Upper lobe of left lung (tissue), 6 donors: ENCODE data around the gene ZFY. TPM values are rescaled to one million over a fixed set of nuclear protein-coding genes. Genes with fewer than 3 reads are reported as not detected.
A peak's percentile ranks its signal among the peaks of the same experiment; 100 is the strongest.

Source experiments
- ATAC-seq, 2 donors: fragments of 200-7000 bp; cut with Tn5 transposase; one replicate each; pipeline ENCODE4 v1.9.1; 2022; ENCODE audit warnings: mild to moderate bottlenecking in 2 of 2, moderate library complexity in 2 of 2; ENCODE audit not compliant: low FRiP score in 2 of 2
- DNase-seq, 2 donors: peaks; one replicate each; pipeline ENCODE4 v3.0.0-alpha.2; 2019 to 2020
- H3K27ac ChIP-seq, 4 donors: fragments of 200-600 bp; sonication (generic); one replicate each; pipeline ENCODE4 v1.5.1; 2016 to 2019
- H3K27me3 ChIP-seq, 4 donors: fragments of 200-600 bp; sonication (generic); one replicate each; pipeline ENCODE4 v1.5.1; 2017 to 2019
- H3K36me3 ChIP-seq, 4 donors: fragments of 200-600 bp; sonication (generic); one replicate each; pipeline ENCODE4 v1.5.1; 2016 to 2019
- H3K4me1 ChIP-seq, 4 donors: fragments of 200-600 bp; sonication (generic); one replicate each; pipeline ENCODE4 v1.5.1; 2018 to 2019
- H3K4me3 ChIP-seq, 4 donors: fragments of 200-600 bp; sonication (generic); one replicate each; pipeline ENCODE4 v1.5.1; 2017 to 2019; ENCODE audit warnings: mild to moderate bottlenecking in 2 of 4, moderate library complexity in 1 of 4
- H3K9me3 ChIP-seq, 4 donors: fragments of 200-600 bp; sonication (generic); one replicate each; pipeline ENCODE4 v1.5.1; 2018 to 2019
- EP300 ChIP-seq, 4 donors: sonication (generic); formaldehyde crosslinking; IDR thresholded peaks; one replicate each; pipeline ENCODE4 v1.5.1; 2017; ENCODE audit warnings: antibody characterized with exemption in 4 of 4, control low read depth in 2 of 4
- POLR2A ChIP-seq, 4 donors: fragments of 450-650 bp; IDR thresholded peaks; one replicate each; pipeline ENCODE4 v1.5.1; 2016 to 2017; ENCODE audit warnings: antibody characterized with exemption in 4 of 4, mild to moderate bottlenecking in 2 of 4
- POLR2AphosphoS5 ChIP-seq, 2 donors: sonication (generic); formaldehyde crosslinking; IDR thresholded peaks; one replicate each; pipeline ENCODE4 v1.5.1; 2017; ENCODE audit warnings: antibody characterized with exemption in 2 of 2
- WGBS, 2 donors: methylation state at CpG; one replicate each; pipeline ENCODE4 v1.1.5; 2017 to 2018; 5-methylcytosine and 5-hydroxymethylcytosine counted together
- total RNA-seq, 6 donors: library from RNA; depleted of rRNA in 4 of 6; stranded (reverse); fragments of >200 nt in 4 of 6; gene quantifications; one replicate each; pipeline versions ENCODE4 v1.1.0 to v1.2.1, GENCODE V29; 2016 to 2021
- TF ChIP-seq, protein P1 (sequence below), 6 experiments: fragments of 450-650 bp in 4 of 6; fragments of 200-600 bp in 2 of 6; sonication (generic) in 2 of 6; IDR thresholded peaks; one replicate each; pipeline ENCODE4 v1.5.1; 2016 to 2019; ENCODE audit warnings: antibody characterized with exemption in 6 of 6
- donor health status: DM: no; HTN: no; CAD: no; lungs with moderate emphysema.
- donor health status: DM: no; HTN: yes; CAD: no; lungs with severe emphysema.

The ZFY gene
- 10 to 100 TPM in 3 of 6 donors, 1 to 10 TPM in 1, not detected in 2; 1.4 to 20.7 (median 14.0) TPM for total RNA-seq

DNA sequence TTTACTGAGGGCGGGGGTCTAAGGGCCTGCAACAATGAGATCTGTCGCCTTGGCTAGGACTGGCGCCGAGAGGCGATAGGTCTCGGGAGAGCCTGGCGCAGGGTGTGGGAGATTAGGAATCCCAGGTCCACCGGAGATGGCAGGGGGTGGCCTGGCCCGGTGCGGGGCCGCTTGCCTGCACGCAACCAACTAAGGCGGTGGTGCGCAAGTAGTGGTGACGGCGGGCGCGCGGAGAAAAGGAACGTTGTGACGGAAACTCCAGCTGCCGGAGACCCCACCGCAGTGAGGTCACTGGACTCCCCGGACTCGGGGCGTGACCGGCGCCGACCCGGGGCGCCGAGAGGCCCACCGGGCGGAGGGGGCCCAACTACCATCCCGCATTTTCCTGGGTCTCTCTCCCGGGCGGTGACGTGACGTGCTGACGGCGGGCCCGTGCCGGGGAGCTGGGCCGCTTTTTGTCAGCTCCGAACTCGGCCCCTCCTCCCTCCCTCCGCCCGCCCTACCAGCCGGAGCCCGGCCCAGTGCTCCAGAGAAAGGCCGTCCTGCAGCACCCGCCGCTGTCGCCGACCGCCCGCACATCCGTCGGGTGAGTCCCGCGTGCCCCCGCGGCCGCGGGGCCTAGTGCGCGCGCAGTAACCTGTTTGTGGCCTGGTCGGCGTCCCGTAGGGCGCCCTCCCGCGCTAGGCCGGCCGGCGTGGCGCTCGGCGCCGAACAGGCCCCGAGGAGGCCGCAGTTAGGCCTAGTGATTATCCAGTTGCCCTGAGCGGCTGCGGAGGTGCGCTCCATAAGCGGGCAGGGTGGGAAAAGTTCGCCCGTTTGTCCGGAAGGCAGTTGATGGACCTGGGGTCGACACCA lies at the start of gene ZFY:
TSS of gene ZFY (plus strand) at position 521 of the 855 bp plus-strand sequence. CDS start 18,556 bp downstream, outside the sequence.
- Histone ChIP-seq H3K9me3 (no peaks in the 10 kb centered on the region), H3K36me3 (no peaks in the 10 kb centered on the region), H3K4me1 (peaks cover 0 to 7% (median 0%) of the 10 kb centered on the region in 4 donors), H3K27me3 (no peaks in the 10 kb centered on the region), H3K4me3 (peak within 1 kb of the TSS in 2 of 4 donors; percentile 60), H3K27ac (peak within 1 kb of the TSS in 2 of 4 donors; percentile 99)
- 0% methylated on average over 7 of the region's 91 CpGs; no CpG with 5 or more reads in 1 of the 2 donors for WGBS, 2 donors
- DNase-seq (peak in 1 of 2 donors; percentile 93), ATAC-seq (peak in 1 of 2 donors; percentile 92)
- TF ChIP-seq POLR2A (IDR thresholded peaks at IDR 0.05) (peak in 1 of 4 donors; percentile 44), EP300 (IDR thresholded peaks at IDR 0.05) (no peak)

DNA sequence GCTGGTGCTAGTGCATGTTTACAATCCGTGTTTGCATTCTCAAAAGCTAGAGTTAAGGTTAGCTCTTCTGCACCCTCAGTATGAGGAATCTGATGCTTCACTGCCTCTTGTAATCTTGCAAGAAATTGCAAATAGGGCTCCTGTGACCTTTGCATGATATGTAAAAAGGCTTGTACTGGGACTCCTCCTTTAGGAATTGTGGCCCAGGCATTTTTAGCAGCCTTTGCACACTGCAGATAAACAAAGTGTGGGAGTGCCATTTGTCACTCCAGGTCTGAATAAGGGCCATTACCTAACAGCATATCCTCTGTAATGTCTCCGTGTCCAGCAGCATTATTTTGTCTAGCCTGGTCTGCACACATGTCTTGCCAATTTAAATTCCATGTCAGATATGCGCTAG lies 49.3 kb upstream of the ZFY start:
- 51% methylated on average over 2 of the region's 3 CpGs; no CpG with 5 or more reads in 1 of the 2 donors for WGBS, 2 donors
- no peak for TF ChIP-seq POLR2AphosphoS5 (IDR thresholded peaks at IDR 0.05)
- TF ChIP-seq, protein P1, sequence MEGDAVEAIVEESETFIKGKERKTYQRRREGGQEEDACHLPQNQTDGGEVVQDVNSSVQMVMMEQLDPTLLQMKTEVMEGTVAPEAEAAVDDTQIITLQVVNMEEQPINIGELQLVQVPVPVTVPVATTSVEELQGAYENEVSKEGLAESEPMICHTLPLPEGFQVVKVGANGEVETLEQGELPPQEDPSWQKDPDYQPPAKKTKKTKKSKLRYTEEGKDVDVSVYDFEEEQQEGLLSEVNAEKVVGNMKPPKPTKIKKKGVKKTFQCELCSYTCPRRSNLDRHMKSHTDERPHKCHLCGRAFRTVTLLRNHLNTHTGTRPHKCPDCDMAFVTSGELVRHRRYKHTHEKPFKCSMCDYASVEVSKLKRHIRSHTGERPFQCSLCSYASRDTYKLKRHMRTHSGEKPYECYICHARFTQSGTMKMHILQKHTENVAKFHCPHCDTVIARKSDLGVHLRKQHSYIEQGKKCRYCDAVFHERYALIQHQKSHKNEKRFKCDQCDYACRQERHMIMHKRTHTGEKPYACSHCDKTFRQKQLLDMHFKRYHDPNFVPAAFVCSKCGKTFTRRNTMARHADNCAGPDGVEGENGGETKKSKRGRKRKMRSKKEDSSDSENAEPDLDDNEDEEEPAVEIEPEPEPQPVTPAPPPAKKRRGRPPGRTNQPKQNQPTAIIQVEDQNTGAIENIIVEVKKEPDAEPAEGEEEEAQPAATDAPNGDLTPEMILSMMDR (IDR thresholded peaks at IDR 0.05): no peak
- no peak for TF ChIP-seq EP300 (IDR thresholded peaks at IDR 0.05)
- no peak for TF ChIP-seq POLR2A (IDR thresholded peaks at IDR 0.05)

GRCh38 chrY:2887386-2887785 lies 47.8 kb upstream of the ZFY start:
- TF ChIP-seq EP300 (IDR thresholded peaks at IDR 0.05): no peak
- TF ChIP-seq, protein P1 (IDR thresholded peaks at IDR 0.05): no peak
- no peak for TF ChIP-seq POLR2AphosphoS5 (IDR thresholded peaks at IDR 0.05)
- TF ChIP-seq POLR2A (IDR thresholded peaks at IDR 0.05): no peak
- Histone ChIP-seq H3K4me1 (no peaks in the 10 kb centered on the region), H3K27ac (no peak overlapping the region), H3K27me3 (no peaks in the 10 kb centered on the region), H3K9me3 (no peaks in the 10 kb centered on the region), H3K36me3 (no peaks in the 10 kb centered on the region), H3K4me3 (no peak overlapping the region)
- no peak for ATAC-seq
- 25% methylated on average over 2 of the region's 5 CpGs; no CpG with 5 or more reads in 1 of the 2 donors for WGBS, 2 donors
- DNase-seq: no peak

More for the DNA sequence above, 49.3 kb upstream of the ZFY start:
- ATAC-seq (no peak), DNase-seq (no peak)
- H3K9me3 ChIP-seq: no peaks in the 10 kb centered on the region
- H3K36me3 ChIP-seq: no peaks in the 10 kb centered on the region
- H3K27me3 ChIP-seq: no peaks in the 10 kb centered on the region
- H3K27ac ChIP-seq: no peak overlapping the region
- no peaks in the 10 kb centered on the region for H3K4me1 ChIP-seq
- H3K4me3 ChIP-seq: no peak overlapping the region

DNA sequence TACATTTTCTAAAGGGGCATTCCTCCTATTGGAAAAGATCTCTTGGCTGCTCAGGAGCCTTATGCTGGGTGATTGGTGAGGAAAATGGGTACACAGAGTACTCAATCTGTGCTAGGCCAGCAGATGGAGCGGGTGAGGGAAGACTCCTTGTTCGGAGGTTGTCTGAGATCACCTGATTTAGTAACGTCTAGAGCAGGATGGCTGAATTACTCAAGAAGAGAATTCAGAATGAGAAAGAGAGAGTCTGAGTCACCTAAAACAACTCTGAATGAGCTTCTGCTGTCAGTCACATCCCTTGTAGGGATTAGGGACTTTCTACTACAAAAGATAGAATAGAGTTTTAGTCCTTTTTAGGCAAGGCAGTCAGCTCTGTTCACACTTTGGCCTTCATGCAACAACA lies 47.2 kb upstream of the ZFY start:
- TF ChIP-seq, protein P1 (IDR thresholded peaks at IDR 0.05): no peak
- no peak for TF ChIP-seq EP300 (IDR thresholded peaks at IDR 0.05)
- TF ChIP-seq POLR2A (IDR thresholded peaks at IDR 0.05): no peak
- TF ChIP-seq POLR2AphosphoS5 (IDR thresholded peaks at IDR 0.05): no peak
- no peak for ATAC-seq

GRCh38 chrY:2893471-2893870 lies 41.7 kb upstream of the ZFY start:
- 100% methylated on average over 1 of the region's 1 CpG; no CpG with 5 or more reads in 1 of the 2 donors for WGBS, 2 donors

More for the DNA sequence above, 47.2 kb upstream of the ZFY start:
- no peak overlapping the region for H3K27ac ChIP-seq
- no peaks in the 10 kb centered on the region for H3K27me3 ChIP-seq
- 85% methylated on average over 3 of the region's 3 CpGs; no CpG with 5 or more reads in 1 of the 2 donors for WGBS, 2 donors
- H3K36me3 ChIP-seq: no peaks in the 10 kb centered on the region
- no peak overlapping the region for H3K4me3 ChIP-seq
- no peaks in the 10 kb centered on the region for H3K4me1 ChIP-seq
- H3K9me3 ChIP-seq: no peaks in the 10 kb centered on the region
- no peak for DNase-seq

More at GRCh38 chrY:2893471-2893870, 41.7 kb upstream of the ZFY start:
- TF ChIP-seq, protein P1 (IDR thresholded peaks at IDR 0.05): no peak
- TF ChIP-seq POLR2A (IDR thresholded peaks at IDR 0.05): no peak
- no peak for TF ChIP-seq EP300 (IDR thresholded peaks at IDR 0.05)
- no peak for TF ChIP-seq POLR2AphosphoS5 (IDR thresholded peaks at IDR 0.05)
- H3K4me3 ChIP-seq: no peak overlapping the region
- H3K27ac ChIP-seq: no peak overlapping the region
- H3K4me1 ChIP-seq: no peaks in the 10 kb centered on the region
- H3K36me3 ChIP-seq: no peaks in the 10 kb centered on the region
- ATAC-seq (no peak), DNase-seq (no peak)
- no peaks in the 10 kb centered on the region for H3K9me3 ChIP-seq
- no peaks in the 10 kb centered on the region for H3K27me3 ChIP-seq
